OCI-LY1 (cell line): Measurements from ENCODE around the gene ZNF462.

Source experiments
- CTCF ChIP-seq: fragments of 200-600 bp; sonication (generic), shearing (Covaris generic); IDR thresholded peaks from 2 replicates; pipeline ENCODE4 v1.5.1; 2017; ENCODE audit warnings: mild to moderate bottlenecking, antibody characterized with exemption, low read length, moderate library complexity, mixed read lengths
- EZH2 ChIP-seq: fragments of 200-600 bp; sonication (generic), shearing (Covaris generic); IDR thresholded peaks from 2 replicates; pipeline ENCODE4 v1.8.0; 2017; ENCODE audit warnings: borderline replicate concordance, mixed run types, mild to moderate bottlenecking, antibody characterized with exemption, low read length, moderate library complexity, mixed read lengths

DNA sequence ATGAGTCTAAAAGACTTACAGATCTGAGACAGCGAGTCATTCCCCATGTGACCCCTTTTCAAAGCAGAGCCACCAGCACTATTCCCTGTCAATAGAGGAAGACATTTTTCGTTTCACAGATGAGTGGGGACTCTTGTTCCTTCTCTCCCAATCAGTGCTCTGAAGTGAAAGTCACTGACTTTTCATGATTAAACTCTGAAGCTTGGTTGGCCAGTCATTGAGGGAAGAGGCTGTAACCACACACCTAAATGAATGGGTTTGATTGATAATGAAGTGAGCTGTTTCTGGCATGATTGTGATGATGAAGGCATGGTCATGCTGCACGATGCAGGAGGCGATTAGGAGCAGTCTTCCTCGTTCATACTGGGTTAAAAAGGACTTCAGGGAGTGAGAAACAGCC lies 171.9 kb downstream of the ZNF462 start:
- TF ChIP-seq CTCF (no peak), EZH2 (no peak)
